ENCODE data around the gene ZNF546.

GRCh38 chr19:40055049-40055448 lies 58.2 kb downstream of the ZNF546 start:
- TF ChIP-seq CTCF (IDR thresholded peaks at IDR 0.05 in 8 of 11, conservative IDR thresholded peaks at IDR 0.05 in 3 of 11) (no peak), POLR2A (IDR thresholded peaks at IDR 0.05) (no peak)
